Heart left ventricle (tissue), 16 donors: ENCODE measurements around the gene RNF13. TPM values are rescaled to one million over a fixed set of nuclear protein-coding genes. Genes with fewer than 3 reads are reported as not detected.

ENCODE experiments used
- ATAC-seq, 4 donors: fragments of 200-7000 bp; cut with Tn5 transposase; one replicate each; pipeline ENCODE4 v1.9.1; 2020 to 2022; ENCODE audit warnings: moderate library complexity in 4 of 4, mild to moderate bottlenecking in 3 of 4, moderate number of reproducible peaks in 1 of 4
- DNase-seq, 5 donors: peaks; one replicate each; pipeline ENCODE4 v3.0.0-alpha.2; 2020
- H3K27ac ChIP-seq, 12 donors: fragments of 200-600 bp; sonication (generic) in 4 of 12; one replicate each; pipeline versions ENCODE4 v1.5.0 to v1.8.0; 2016 to 2022; ENCODE audit warnings: mild to moderate bottlenecking in 2 of 12
- H3K27me3 ChIP-seq, 9 donors: fragments of 200-600 bp; sonication (generic) in 2 of 9; one replicate each; pipeline versions ENCODE4 v1.5.1 to v1.8.0; 2016 to 2022; ENCODE audit warnings: mild to moderate bottlenecking in 3 of 9
- H3K36me3 ChIP-seq, 9 donors: fragments of 200-600 bp; sonication (generic) in 2 of 9; one replicate each; pipeline versions ENCODE4 v1.5.0 to v1.8.0; 2018 to 2022; ENCODE audit warnings: mild to moderate bottlenecking in 2 of 9
- H3K4me1 ChIP-seq, 12 donors: fragments of 200-600 bp; sonication (generic) in 4 of 12; one replicate each; pipeline versions ENCODE4 v1.5.0 to v1.8.0; 2016 to 2022; ENCODE audit warnings: mild to moderate bottlenecking in 3 of 12
- H3K4me3 ChIP-seq, 12 donors: fragments of 200-600 bp; sonication (generic) in 4 of 12; one replicate each; pipeline versions ENCODE4 v1.5.0 to v1.8.0; 2017 to 2022; ENCODE audit warnings: mild to moderate bottlenecking in 9 of 12, moderate library complexity in 4 of 12
- H3K9me3 ChIP-seq, 12 donors: fragments of 200-600 bp; sonication (generic) in 4 of 12; one replicate each; pipeline versions ENCODE4 v1.5.0 to v1.8.0; 2016 to 2022; ENCODE audit warnings: mild to moderate bottlenecking in 1 of 12
- POLR2A ChIP-seq, 2 donors: fragments of 450-650 bp; IDR thresholded peaks; one replicate each; pipeline ENCODE4 v1.6.1; 2017; ENCODE audit warnings: antibody characterized with exemption in 2 of 2, mild to moderate bottlenecking in 2 of 2, moderate library complexity in 2 of 2
- WGBS, 4 donors: extraction: QIAGEN DNeasy Blood & Tissue Kit in 2 of 4; methylation state at CpG; one replicate each; pipeline versions ENCODE4 v1.1.5 to v1.1.7; 2013 to 2018; 5-methylcytosine and 5-hydroxymethylcytosine counted together
- intact Hi-C, 10 donors: fragments of 100-400 bp; cut with DNase I; formaldehyde crosslinking; loops; one replicate each; pipeline versions ENCODE4 v1.11.1 to v1.14.2; 2022
- polyA plus RNA-seq, 2 donors: library from polyadenylated mRNA; stranded (reverse); fragments of 200-250 nt; gene quantifications; one replicate each; pipeline ENCODE4 v1.2.3, GENCODE V29; 2013
- total RNA-seq, 9 donors: library from RNA; depleted of rRNA in 2 of 9; stranded (reverse); fragments of >200 nt in 2 of 9; fragmentation: NEBNext Ultra II Directional in 3 of 9; extraction: Animal tissue kit (Norgen Biotek cat#: 25700) in 3 of 9; gene quantifications; one replicate each; pipeline versions ENCODE4 v1.1.0 to v1.2.4, GENCODE V29; 2016 to 2023
- TF ChIP-seq, protein P1 (sequence below), 12 donors: fragments of 200-600 bp; sonication (generic) in 4 of 12; IDR thresholded peaks; one replicate each; pipeline versions ENCODE4 v1.5.0 to v1.8.0; 2018 to 2022; ENCODE audit warnings: antibody characterized with exemption in 12 of 12, mild to moderate bottlenecking in 5 of 12
- donor health status: ischemic (EF 13 %, LVEDD 7.1; RV severe dilation, severe dysfunction).
- donor health status: healthy with polysubstance abuse.
- donor health status: DM: no; HTN: yes; CAD: no.
- donor health status: DM: no; HTN: no; CAD: no.
- donor health status: ischemic (EF 25% LVEDD 6.9; RV normal size, moderate dysfunction).
- donor health status: ischemic (EF 25% LVEDD 5.7; RV mildly dilated, moderate dysfunction).
- donor health status: healthy.
- donor health status: DM: yes; HTN: yes; CAD: no.
- donor health status: ischemic (EF 35%, LVEDD 5.7; RV mildly dilated, moderate dysfunction).
- donor health status: nonischemic (EF 11% LVEDD 7.7; RV severe dilation, severe dysfunction).
- donor health status: DM: yes; HTN: yes; CAD: no.
- donor health status: PGD.
- donor health status: ischemic (EF 29% LVEDD 5.4; RV normal size, mild dysfunction).
- donor health status: nonischemic (EF 23%, LVEDD 6.1; RV moderate dilation, normal function).

Gene RNF13
- total and polyA plus RNA-seq, 11 donors: 21.4 to 77.6 (median 55.1) TPM

DNA sequence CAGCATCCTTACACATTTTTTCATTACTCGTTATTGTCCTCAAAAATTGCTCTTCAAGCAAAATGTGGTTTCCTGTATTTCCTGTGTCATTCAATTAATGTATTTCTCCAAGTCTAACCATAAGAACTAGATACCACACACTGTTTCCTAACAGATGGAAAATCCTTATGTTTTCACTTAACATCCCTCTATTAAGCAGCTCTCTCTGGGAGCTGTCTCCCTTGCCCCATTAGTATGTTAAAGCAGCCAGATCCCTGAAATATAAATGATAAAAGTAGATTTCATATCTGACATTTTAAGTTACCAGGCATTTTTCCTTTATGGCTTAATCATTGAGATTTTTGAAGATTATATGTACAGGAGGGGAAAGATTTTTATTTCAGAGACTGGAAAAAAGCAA lies 141.8 kb downstream of the RNF13 start:
- H3K27ac ChIP-seq: no peak overlapping the region
- H3K4me1 ChIP-seq: peaks cover 0 to 22% (median 6%) of the 10 kb centered on the region in 12 donors
- H3K9me3 ChIP-seq: no peaks in the 10 kb centered on the region
- TF ChIP-seq POLR2A (IDR thresholded peaks at IDR 0.05): no peak
- TF ChIP-seq, protein P1, sequence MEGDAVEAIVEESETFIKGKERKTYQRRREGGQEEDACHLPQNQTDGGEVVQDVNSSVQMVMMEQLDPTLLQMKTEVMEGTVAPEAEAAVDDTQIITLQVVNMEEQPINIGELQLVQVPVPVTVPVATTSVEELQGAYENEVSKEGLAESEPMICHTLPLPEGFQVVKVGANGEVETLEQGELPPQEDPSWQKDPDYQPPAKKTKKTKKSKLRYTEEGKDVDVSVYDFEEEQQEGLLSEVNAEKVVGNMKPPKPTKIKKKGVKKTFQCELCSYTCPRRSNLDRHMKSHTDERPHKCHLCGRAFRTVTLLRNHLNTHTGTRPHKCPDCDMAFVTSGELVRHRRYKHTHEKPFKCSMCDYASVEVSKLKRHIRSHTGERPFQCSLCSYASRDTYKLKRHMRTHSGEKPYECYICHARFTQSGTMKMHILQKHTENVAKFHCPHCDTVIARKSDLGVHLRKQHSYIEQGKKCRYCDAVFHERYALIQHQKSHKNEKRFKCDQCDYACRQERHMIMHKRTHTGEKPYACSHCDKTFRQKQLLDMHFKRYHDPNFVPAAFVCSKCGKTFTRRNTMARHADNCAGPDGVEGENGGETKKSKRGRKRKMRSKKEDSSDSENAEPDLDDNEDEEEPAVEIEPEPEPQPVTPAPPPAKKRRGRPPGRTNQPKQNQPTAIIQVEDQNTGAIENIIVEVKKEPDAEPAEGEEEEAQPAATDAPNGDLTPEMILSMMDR (IDR thresholded peaks at IDR 0.05): no peak
- DNase-seq: no peak
- 47 to 58% (median 52%) methylated on average over 1 of the region's 1 CpG for WGBS, 4 donors
- H3K4me3 ChIP-seq: no peak overlapping the region
- H3K36me3 ChIP-seq: peaks cover 0 to 15% (median 0%) of the 10 kb centered on the region in 9 donors
- H3K27me3 ChIP-seq: no peaks in the 10 kb centered on the region
- ATAC-seq: no peak
- intact Hi-C loops: no loop called here

DNA sequence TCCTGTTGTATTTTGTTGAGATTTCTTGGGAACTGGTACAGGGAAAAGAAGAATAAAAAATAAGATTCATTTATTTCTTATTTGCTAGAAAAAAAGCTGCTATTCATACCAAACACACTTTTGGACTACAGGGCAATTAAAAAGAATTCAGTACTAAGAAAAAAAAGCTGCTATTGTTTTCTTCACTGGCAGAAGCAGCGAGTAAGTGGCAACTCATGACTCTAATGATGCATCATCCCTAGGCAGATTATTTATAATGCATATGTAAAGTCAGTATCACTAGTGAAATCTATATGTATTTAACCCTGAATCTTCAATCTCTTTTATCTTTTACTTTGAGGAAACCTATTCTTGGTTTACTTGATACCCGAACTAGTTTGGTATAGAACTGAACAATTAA lies 142.4 kb downstream of the RNF13 start:
- ATAC-seq (no peak), DNase-seq (no peak)
- no peaks in the 10 kb centered on the region for H3K27me3 ChIP-seq
- no peak overlapping the region for H3K27ac ChIP-seq
- TF ChIP-seq, protein P1 (IDR thresholded peaks at IDR 0.05): no peak
- TF ChIP-seq POLR2A (IDR thresholded peaks at IDR 0.05): no peak
- H3K9me3 ChIP-seq: no peaks in the 10 kb centered on the region
- peaks cover 0 to 22% (median 6%) of the 10 kb centered on the region in 12 donors for H3K4me1 ChIP-seq
- H3K4me3 ChIP-seq: no peak overlapping the region
- WGBS, 4 donors: 78 to 87% (median 81%) methylated on average over 2 of the region's 2 CpGs
- intact Hi-C loops: no loop called here
- peaks cover 0 to 21% (median 2%) of the 10 kb centered on the region in 9 donors for H3K36me3 ChIP-seq

DNA sequence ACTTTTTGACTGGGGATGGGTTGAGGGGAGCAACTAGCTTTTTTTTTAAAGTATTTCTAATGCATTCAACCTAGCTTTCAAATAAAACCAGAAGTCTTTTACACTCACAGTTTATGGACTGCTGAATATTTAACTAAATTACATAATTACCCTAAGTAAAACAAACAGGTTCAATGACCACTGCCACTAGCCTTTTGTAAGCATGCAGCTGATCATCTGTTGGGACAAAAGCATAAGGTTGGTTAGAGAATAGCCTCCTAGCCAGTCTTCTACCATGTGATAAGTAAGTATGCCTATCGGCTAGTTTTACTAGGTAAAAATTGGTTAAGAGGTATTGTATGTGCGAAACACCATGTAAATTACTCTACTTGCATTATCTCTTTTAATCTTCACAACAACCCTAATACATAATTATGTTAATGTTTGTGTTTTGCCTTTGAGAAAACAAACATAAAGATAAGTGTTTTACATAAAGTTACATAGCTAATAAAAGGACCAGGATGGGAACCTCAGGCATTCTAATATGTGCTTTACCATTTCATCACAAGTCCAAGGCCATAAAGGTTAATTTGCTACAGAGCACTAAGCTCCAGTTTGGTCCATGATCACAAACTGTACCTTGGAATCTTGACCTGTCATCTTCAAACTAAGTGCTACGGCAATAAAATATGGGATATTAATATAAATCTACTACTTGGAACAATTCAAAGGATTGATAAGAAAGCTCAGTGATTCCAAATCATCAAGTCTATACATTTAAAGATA lies 144.5 kb downstream of the RNF13 start:
- H3K27me3 ChIP-seq: no peaks in the 10 kb centered on the region
- no peak overlapping the region for H3K27ac ChIP-seq
- peaks cover 0 to 22% (median 5%) of the 10 kb centered on the region in 12 donors for H3K4me1 ChIP-seq
- 96 to 98% (median 98%) methylated on average over 3 of the region's 3 CpGs for WGBS, 4 donors
- intact Hi-C loops: no loop called here
- DNase-seq: no peak
- no peak overlapping the region for H3K4me3 ChIP-seq
- no peak for TF ChIP-seq POLR2A (IDR thresholded peaks at IDR 0.05)
- TF ChIP-seq, protein P1 (IDR thresholded peaks at IDR 0.05): no peak
- ATAC-seq: no peak
- peaks cover 0 to 37% (median 7%) of the 10 kb centered on the region in 9 donors for H3K36me3 ChIP-seq
- no peaks in the 10 kb centered on the region for H3K9me3 ChIP-seq

DNA sequence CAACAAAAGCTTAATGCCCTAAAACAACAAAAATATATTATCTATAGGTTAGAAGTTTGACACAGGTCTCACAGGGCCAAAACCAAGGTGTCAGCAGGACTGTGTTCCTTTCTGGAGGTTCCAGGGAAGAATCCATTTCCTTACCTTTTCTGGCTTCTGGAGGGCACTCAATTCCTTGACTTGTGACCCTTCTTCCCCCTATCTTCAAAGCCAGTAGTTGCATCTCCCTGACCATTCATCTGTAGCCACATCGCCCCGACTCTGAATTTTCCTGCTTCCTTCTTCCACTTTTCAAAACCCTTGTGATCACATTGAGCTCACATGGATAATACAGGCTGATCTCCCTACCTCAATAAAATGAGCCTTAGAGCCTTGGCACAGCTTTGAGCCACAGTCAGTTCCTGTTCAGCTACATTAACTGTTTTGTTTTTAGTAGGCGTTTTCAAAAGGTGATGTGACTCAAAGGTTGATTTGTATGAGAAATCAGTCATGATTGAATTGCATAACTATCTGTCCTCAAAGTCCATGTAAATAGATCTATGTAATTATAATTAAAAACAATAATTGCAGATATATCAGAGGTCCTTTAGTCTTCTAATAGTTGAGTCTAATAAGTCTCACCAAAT lies 145.3 kb downstream of the RNF13 start:
- no peaks in the 10 kb centered on the region for H3K27me3 ChIP-seq
- ATAC-seq (no peak), DNase-seq (no peak)
- peaks cover 0 to 15% (median 5%) of the 10 kb centered on the region in 12 donors for H3K4me1 ChIP-seq
- H3K9me3 ChIP-seq: no peaks in the 10 kb centered on the region
- TF ChIP-seq, protein P1 (IDR thresholded peaks at IDR 0.05): no peak
- TF ChIP-seq POLR2A (IDR thresholded peaks at IDR 0.05): no peak
- H3K4me3 ChIP-seq: no peak overlapping the region
- H3K36me3 ChIP-seq: peaks cover 0 to 39% (median 11%) of the 10 kb centered on the region in 9 donors
- WGBS, 4 donors: 89 to 95% (median 91%) methylated on average over 3 of the region's 3 CpGs
- intact Hi-C loops: no loop called here
- no peak overlapping the region for H3K27ac ChIP-seq
